Sigmoid colon (tissue), 7 donors: ENCODE results near the gene PRKCB. TPM values are rescaled to one million over a fixed set of nuclear protein-coding genes. Genes with fewer than 3 reads are reported as not detected.
A peak's percentile ranks its signal among the peaks of the same experiment; 100 is the strongest.

Experiments
- DNase-seq: peaks from one replicate; pipeline ENCODE4 v3.0.0-alpha.2; 2019
- H3K27ac ChIP-seq, 4 donors: fragments of 200-600 bp; sonication (generic); one replicate each; pipeline ENCODE4 v1.5.1; 2016 to 2019; ENCODE audit warnings: mild to moderate bottlenecking in 1 of 4
- H3K27me3 ChIP-seq, 3 donors: fragments of 200-600 bp; sonication (generic); one replicate each; pipeline ENCODE4 v1.5.1; 2019; ENCODE audit warnings: mild to moderate bottlenecking in 1 of 3
- H3K36me3 ChIP-seq, 4 donors: fragments of 200-600 bp; sonication (generic); one replicate each; pipeline ENCODE4 v1.5.1; 2016 to 2019
- H3K4me1 ChIP-seq, 4 donors: fragments of 200-600 bp; sonication (generic); one replicate each; pipeline ENCODE4 v1.5.1; 2017 to 2019
- H3K4me3 ChIP-seq, 4 donors: fragments of 200-600 bp; sonication (generic); one replicate each; pipeline ENCODE4 v1.5.1; 2017 to 2019; ENCODE audit warnings: mild to moderate bottlenecking in 2 of 4, moderate library complexity in 1 of 4
- H3K9me3 ChIP-seq, 4 donors: fragments of 200-600 bp in 3 of 4; sonication (generic) in 3 of 4; one replicate each; pipeline versions ENCODE4 v1.5.1 to v1.6.1; 2013 to 2019
- CTCF ChIP-seq, 4 experiments: fragments of 450-650 bp in 3 of 4; fragments of 200-600 bp in 1 of 4; IDR thresholded peaks; one replicate each; pipeline ENCODE4 v1.5.1; 2016 to 2019; ENCODE audit warnings: antibody characterized with exemption in 4 of 4, mild to moderate bottlenecking in 3 of 4, moderate library complexity in 2 of 4
- EP300 ChIP-seq, 4 donors: sonication (generic); formaldehyde crosslinking; IDR thresholded peaks; one replicate each; pipeline ENCODE4 v1.6.1; 2017; ENCODE audit warnings: antibody characterized with exemption in 4 of 4
- POLR2A ChIP-seq, 2 donors: fragments of 450-650 bp; IDR thresholded peaks; one replicate each; pipeline ENCODE4 v1.6.1; 2016; ENCODE audit warnings: antibody characterized with exemption in 2 of 2, mild to moderate bottlenecking in 2 of 2, moderate library complexity in 2 of 2
- POLR2AphosphoS5 ChIP-seq, 4 donors: sonication (generic); formaldehyde crosslinking; IDR thresholded peaks; one replicate each; pipeline ENCODE4 v1.6.1; 2017; ENCODE audit warnings: antibody characterized with exemption in 4 of 4
- WGBS, 2 donors: extraction: QIAGEN DNeasy Blood & Tissue Kit; methylation state at CpG; one replicate each; pipeline ENCODE4 v1.1.7; 2013; 5-methylcytosine and 5-hydroxymethylcytosine counted together
- intact Hi-C: fragments of 100-400 bp; cut with DNase I; formaldehyde crosslinking; loops from one replicate; pipeline ENCODE4 v1.15.1; 2023
- polyA plus RNA-seq, 3 donors: library from polyadenylated mRNA; stranded (reverse); fragments of 200-250 nt; gene quantifications; one replicate each; pipeline ENCODE4 v1.2.3, GENCODE V29; 2013
- total RNA-seq, 4 donors: library from RNA; depleted of rRNA; stranded (reverse); fragments of >200 nt; gene quantifications; one replicate each; pipeline ENCODE4 v1.1.0, GENCODE V29; 2016
- donor health status: healthy with polysubstance abuse.
- donor health status: Bipolar disorder and iron deficiency.
- donor health status: healthy.

Gene PRKCB
- total and polyA plus RNA-seq, 7 donors, result 3.0 to 43.8 (median 21.4) TPM

GRCh38 chr16:23941963-23942564 is 106.3 kb downstream of the PRKCB start:
- 85% methylated on average over 5 of the region's 5 CpGs for whole genome bisulfite sequencing, 2 donors
- no peak overlapping the region for H3K27ac ChIP-seq
- intact Hi-C loops, result no loop called here
- H3K4me3 ChIP-seq, result no peak overlapping the region
- no peaks in the 10 kb centered on the region for H3K27me3 ChIP-seq
- peaks cover 0 to 22% (median 12%) of the 10 kb centered on the region in 4 donors for H3K4me1 ChIP-seq
- H3K36me3 ChIP-seq, result no peaks in the 10 kb centered on the region
- no peak for DNase-seq
- no peaks in the 10 kb centered on the region for H3K9me3 ChIP-seq
- TF ChIP-seq POLR2A (IDR thresholded peaks at IDR 0.05) (no peak), POLR2AphosphoS5 (IDR thresholded peaks at IDR 0.05) (no peak), EP300 (IDR thresholded peaks at IDR 0.05) (no peak)

GRCh38 chr16:23943604-23944003 is 107.8 kb downstream of the PRKCB start:
- intact Hi-C loops, result no loop called here
- WGBS, 2 donors, result 81 to 96% methylated on average over 6 of the region's 6 CpGs

GRCh38 chr16:23944381-23944780 is 108.6 kb downstream of the PRKCB start:
- no peak for DNase-seq
- H3K36me3 ChIP-seq, result no peaks in the 10 kb centered on the region
- H3K4me3 ChIP-seq, result no peak overlapping the region
- WGBS, 2 donors, result 85 to 92% methylated on average over 1 of the region's 1 CpG
- no peaks in the 10 kb centered on the region for H3K9me3 ChIP-seq
- TF ChIP-seq EP300 (IDR thresholded peaks at IDR 0.05) (no peak), POLR2A (IDR thresholded peaks at IDR 0.05) (no peak)
- no peaks in the 10 kb centered on the region for H3K27me3 ChIP-seq
- intact Hi-C loops, result no loop called here
- H3K27ac ChIP-seq, result peak overlapping the region in 1 of 4 donors; percentile 42
- peaks cover 0 to 22% (median 12%) of the 10 kb centered on the region in 4 donors for H3K4me1 ChIP-seq

More at GRCh38 chr16:23943604-23944003, 107.8 kb downstream of the PRKCB start:
- DNase-seq, result no peak
- H3K27ac ChIP-seq, result peak overlapping the region in 1 of 4 donors; percentile 42
- no peaks in the 10 kb centered on the region for H3K36me3 ChIP-seq
- peaks cover 0 to 22% (median 12%) of the 10 kb centered on the region in 4 donors for H3K4me1 ChIP-seq
- no peak overlapping the region for H3K4me3 ChIP-seq
- no peaks in the 10 kb centered on the region for H3K27me3 ChIP-seq
- TF ChIP-seq EP300 (IDR thresholded peaks at IDR 0.05), result no peak
- TF ChIP-seq CTCF (IDR thresholded peaks at IDR 0.05), result no peak
- no peak for TF ChIP-seq POLR2A (IDR thresholded peaks at IDR 0.05)
- TF ChIP-seq POLR2AphosphoS5 (IDR thresholded peaks at IDR 0.05), result no peak
- H3K9me3 ChIP-seq, result no peaks in the 10 kb centered on the region

GRCh38 chr16:23945243-23945642 is 109.5 kb downstream of the PRKCB start:
- Histone ChIP-seq H3K27ac (no peak overlapping the region), H3K4me3 (no peak overlapping the region), H3K9me3 (no peaks in the 10 kb centered on the region), H3K27me3 (no peaks in the 10 kb centered on the region), H3K36me3 (no peaks in the 10 kb centered on the region), H3K4me1 (peaks cover 0 to 23% (median 12%) of the 10 kb centered on the region in 4 donors)
- no peak for DNase-seq
- intact Hi-C loops, result no loop called here
- TF ChIP-seq CTCF (IDR thresholded peaks at IDR 0.05) (no peak), POLR2AphosphoS5 (IDR thresholded peaks at IDR 0.05) (no peak), POLR2A (IDR thresholded peaks at IDR 0.05) (no peak), EP300 (IDR thresholded peaks at IDR 0.05) (no peak)
- WGBS, 2 donors, result 86 to 88% methylated on average over 4 of the region's 4 CpGs

GRCh38 chr16:23947838-23948237 is 112.1 kb downstream of the PRKCB start:
- no peak overlapping the region for H3K27ac ChIP-seq
- no peaks in the 10 kb centered on the region for H3K36me3 ChIP-seq
- TF ChIP-seq POLR2AphosphoS5 (IDR thresholded peaks at IDR 0.05) (no peak), EP300 (IDR thresholded peaks at IDR 0.05) (no peak), CTCF (IDR thresholded peaks at IDR 0.05) (no peak), POLR2A (IDR thresholded peaks at IDR 0.05) (no peak)
- no peaks in the 10 kb centered on the region for H3K9me3 ChIP-seq
- 92 to 96% methylated on average over 4 of the region's 4 CpGs for WGBS, 2 donors
- no peak for DNase-seq
- peaks cover 0 to 43% (median 34%) of the 10 kb centered on the region in 4 donors for H3K4me1 ChIP-seq
- H3K27me3 ChIP-seq, result no peaks in the 10 kb centered on the region
- intact Hi-C loops, result no loop called here
- no peak overlapping the region for H3K4me3 ChIP-seq
